Activated naive CD4-positive, alpha-beta T cell (primary cell): ENCODE data around the gene CPS1.

Source experiments
- DNase-seq, 4 experiments: peaks; one replicate each; lab custom pipeline; 2025; lab: John Stamatoyannopoulos, UW

CPS1 gene

DNA sequence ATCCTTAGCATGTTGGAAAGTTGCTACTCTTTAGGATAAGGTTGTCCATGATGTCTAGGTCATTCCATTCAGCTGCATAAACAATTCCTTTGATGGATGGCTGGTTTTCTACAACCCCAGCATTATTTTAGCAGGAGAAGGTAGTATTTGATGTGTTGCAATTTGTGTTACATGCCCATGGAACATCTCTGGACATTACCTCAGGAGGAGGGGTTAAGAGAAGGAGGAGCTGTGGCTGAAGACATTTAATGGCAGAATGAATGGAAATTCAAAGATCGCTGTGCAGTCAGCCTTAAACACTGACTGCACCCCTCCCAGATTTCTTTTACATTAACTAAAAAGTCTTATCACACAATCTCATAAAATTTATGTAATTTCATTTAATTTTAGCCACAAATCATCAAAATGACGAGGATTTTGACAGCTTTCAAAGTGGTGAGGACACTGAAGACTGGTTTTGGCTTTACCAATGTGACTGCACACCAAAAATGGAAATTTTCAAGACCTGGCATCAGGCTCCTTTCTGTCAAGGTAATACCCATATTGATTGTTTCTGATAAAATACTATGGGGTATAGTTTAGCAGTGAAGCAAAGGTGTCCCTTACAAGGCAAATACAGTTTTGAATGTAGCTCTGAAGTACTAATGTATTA, at the start of gene CPS1:
Gene CPS1, plus strand, starts transcription at position 271 of the 652 bp plus-strand sequence. Its CDS starts 135 bp downstream, at position 406.
- DNase-seq = no peak

DNA sequence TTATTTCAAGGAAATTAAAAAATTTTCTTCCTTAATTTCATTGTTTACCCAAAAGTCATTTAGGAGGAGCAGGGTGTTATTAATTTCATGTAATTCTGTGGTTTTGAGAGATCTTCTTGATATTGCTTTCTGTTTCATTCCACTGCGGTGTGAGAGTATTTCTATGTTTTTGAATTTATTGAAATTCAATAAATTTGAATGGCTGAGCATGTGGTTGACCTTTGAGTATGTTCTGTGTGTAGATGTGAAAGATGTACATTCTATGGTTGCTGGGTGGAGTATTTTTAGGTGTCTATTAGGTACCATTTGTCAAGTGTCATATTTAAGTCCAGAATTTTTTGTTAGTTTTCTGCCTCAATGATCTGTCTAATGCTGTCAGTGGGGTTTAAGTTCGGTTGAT, 40.5 kb upstream of the CPS1 start:
- no peak for DNase-seq

DNA sequence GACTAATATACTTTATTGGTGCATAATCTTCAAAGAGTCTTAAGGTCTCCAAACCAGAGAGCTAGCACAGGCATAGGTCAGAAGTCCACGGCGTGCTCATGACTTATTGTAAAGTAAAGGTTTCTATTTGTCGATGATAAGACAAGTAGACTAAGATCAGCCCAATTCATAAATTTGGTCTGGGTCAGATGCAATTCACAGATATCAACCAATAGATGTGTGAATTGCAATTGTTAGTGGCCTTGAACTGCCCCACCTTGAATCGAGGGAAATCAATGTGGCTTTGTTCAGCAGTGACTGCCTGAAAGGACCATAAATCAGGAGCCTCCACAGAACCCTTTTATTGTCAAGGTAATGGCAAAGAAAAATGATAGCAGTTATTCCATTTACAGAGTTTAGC, 39.1 kb upstream of the CPS1 start:
- DNase-seq = no peak

DNA sequence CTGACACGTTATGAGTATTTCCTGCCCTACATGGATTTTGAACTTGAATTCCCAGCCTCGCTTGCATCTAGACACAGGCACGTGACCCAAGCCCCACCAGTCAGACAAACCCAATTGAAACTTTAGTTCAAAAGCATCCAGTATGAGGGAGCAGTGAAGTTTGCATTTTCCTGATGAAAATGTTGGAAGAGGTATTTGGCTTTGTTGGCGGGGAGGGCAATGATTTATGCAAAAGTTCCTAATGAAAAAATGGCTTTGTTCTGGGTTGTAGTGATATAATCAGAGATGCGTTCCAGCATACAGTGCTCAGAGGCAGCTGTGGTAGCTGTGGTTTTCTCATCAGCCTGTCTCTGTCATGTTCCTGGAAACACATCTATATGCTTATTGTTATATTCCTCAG, 36.8 kb upstream of the CPS1 start:
- DNase-seq = no peak

DNA sequence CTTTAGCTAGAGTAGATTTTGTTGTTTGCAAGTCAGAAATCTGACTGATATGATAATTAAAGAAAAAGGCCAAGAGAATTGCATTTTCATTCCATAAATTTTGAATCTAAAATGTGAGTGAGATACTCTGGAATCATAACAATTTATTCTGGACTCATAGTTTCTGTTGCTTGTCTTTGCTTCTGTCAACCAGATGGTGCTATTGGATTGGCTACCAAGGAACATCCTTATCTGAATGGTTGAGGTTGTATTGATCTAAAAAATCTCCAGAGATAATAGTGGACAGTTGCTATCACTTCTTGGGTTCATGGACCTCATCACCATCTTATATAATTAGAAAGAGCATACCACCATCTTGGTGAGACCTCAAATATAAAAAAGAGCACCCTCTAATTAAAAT, 34.0 kb upstream of the CPS1 start:
- no peak for DNase-seq

DNA sequence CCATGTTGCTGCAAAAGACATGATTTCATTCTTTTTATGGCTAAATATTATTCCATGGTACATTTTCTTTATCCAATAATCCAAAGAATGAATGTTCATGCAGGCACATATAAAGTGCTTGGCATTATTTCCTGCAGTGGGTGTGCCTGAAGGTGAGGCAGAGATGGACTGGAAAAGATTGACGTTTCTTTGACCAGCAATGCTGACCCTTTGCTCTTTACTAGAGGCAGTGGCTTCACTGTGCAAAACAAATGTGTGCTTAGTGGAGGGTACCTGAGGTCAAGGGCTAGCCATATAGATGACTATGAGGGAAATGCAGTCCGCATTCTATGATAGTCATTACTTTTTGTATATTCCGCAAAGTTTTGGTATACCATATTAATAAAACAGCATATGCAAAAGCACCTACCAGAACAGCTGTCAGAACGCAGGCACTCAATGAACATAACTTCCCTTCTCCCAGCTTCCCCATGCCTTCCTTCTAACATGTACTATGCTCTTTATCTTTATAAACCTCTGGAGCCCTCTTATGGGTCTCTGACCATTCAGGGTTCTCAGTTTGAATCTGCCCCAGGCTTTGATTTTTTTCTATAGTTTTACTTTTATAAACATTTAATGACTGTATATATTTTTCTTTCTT, 32.6 kb upstream of the CPS1 start:
- DNase-seq = no peak

DNA sequence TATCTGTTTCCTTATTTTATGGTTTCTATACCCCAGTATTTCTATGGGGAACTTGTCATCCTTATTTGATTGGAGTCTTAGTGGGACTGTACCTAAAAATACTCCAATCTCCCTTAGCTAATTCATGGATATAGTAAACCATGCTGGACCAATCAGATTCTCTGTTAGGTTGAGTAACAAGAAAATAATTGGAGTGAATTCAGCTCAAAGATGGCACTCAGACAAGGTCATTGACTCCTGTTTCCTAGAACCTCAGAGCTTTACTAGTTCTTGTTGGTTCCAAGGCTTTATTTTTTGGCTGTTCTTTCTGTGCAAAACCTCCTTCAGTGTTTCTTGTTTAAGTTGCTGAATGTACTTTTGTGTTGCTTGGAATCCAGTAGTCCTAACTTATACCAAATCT, 31.9 kb upstream of the CPS1 start:
- DNase-seq = no peak

DNA sequence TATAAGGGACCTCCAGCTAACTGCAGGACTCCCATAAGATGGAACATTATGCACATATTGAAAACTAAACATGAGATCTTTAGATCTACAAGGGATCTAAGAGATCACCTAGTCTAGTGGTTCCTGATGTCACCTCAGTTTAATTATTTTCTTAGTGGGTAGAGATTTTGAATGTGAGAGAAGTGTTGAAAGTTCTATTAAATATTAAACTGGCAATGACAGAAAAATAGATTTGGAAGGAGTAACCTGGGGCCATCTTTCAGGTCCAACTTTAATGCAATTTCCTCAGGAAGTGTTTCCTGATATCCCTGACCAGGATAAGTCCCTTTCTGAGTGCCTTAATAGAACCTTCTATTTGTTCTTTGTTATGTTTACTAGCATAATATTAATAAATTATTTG, 29.1 kb upstream of the CPS1 start:
- DNase-seq = no peak

DNA sequence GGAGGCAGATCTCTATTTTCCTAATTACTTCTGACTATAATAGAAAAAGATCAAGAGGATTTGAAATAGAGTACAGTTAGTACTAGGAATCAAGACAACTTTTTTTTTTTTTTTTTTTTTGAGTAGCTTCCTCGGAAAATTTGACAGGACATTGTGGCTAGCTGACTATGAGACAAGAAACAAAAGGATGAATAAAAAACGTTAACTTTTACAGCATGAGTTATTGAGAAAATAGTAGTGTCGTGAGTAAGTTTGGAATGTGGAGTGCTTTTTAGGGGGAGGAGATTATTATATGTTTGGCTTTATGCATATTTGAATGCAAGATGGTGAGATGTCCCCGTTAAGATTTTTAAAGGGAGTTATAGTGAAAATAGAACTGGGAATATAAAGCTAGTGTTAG, 27.7 kb upstream of the CPS1 start:
- no peak for DNase-seq

DNA sequence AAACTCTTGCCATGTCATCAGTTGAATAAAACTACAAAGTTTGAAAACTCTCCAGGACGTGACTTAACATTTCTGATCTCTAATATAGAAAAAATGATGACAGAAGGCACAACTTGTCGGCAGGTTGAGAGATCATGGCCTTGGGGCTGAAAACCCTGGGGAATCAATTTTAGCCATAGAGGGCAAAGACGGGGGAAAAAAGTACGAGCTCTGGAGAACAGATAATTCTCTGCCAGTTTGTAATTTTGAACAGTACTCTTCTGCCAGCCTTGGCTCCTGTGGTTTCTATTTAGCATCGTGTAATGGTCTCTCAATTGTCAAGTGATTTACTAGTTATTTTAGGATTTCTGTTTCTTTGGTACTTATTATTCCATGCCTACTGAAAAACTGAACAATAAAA, 25.3 kb upstream of the CPS1 start:
- no peak for DNase-seq

DNA sequence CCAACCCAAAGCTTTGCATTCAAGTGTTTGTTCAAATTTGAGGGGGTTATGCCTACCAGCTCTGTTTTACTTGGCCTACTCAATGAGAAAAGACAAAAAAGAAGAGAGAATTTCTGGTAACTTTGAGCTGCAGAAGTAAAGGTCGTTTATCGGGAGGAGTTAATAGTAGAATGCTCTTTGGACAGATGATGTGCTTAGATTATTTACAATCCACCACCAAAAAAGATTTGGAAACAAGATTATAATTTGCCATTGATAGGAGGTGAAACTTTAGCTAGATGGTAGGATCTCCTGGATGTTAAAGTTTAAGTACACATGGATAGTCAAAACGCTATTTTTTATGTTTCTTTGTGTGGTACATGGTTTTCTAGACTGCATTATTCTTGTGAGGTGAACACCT, 24.9 kb upstream of the CPS1 start:
- DNase-seq = no peak

DNA sequence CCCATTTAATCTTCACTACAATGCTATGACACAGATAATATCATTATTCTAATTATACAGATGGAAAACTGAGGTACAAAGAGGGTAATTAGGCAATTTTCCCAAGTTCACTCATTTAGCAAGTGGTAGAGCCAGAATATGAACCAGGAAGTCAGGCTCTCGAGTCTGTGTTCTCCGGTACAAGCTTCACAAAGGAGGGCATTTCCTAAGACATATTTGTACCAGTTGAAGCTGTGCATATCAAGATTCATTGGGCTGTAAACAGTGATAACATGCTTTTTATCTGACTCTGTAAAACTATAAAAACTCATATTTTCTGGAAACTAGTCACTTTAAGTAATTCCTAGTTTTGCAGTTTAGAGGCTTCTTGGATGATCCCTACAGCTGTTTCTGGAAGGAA, 23.0 kb upstream of the CPS1 start:
- no peak for DNase-seq

DNA sequence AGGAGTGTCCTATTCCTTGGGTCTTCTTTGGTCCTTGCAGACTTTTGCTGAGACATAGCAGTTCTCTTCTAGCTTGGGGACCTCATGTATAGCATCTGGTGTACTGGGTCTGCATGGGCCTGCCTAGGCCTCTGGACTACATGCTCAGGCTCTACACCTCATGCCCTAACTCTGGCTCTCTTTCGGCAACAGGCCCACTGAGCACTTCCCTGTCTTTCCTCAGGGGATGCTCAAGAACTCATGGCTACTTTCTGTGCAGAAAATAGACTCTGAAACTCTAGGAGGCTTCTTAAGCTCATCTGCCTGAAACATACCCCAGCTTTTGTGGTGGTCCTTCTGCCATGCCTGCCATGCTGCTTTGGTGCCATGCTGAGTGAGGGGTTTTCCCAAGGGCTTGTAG, 21.5 kb upstream of the CPS1 start:
- DNase-seq = no peak

DNA sequence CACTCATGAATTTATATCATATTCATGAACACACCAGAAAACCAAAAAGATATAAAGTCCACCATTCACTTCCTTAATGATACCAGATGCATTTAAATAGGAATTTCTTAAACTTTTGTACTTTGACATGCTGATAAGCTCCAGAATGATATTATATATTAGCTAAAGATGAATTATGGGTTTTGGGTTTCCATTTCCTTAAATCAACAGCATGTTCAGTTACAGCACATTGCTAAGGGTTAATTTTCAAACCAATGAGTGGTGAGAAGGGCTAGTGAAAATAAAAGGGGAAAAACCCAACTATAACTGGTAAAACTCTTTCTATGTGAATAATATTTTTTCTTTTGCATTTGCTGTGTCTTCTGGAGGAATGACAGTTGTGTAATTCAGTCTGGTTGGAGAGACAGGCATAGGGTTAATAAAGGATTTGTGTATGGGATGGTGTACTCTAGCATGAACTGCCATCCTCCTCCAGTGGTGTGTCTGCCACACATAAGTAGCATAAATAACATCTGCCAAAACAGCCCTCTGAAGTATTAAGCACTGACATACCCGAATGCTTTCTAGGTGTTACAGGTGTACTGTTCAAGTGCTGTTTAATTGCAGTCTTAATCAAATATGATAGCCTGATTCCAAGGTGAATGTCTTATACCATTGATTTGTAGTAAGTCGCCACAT, 19.3 kb upstream of the CPS1 start:
- no peak for DNase-seq

DNA sequence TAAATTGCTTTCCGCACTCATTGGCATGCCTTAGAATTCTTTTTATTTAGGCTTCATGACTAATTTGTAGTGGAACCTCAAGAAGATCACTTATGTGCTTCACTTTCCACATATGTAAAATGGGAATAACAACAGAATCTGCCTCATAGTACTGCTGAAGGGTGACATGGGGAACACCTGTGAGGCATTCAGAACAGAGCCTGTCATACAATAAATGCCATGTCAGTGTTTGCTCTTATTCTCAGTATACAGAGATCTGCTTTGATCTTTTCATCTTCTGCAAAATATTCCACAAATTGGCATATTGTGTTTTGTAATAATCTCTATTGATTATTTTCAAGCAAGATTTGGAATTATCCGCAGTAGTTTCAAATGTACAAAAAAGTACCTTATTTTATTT, 17.4 kb upstream of the CPS1 start:
- no peak for DNase-seq

DNA sequence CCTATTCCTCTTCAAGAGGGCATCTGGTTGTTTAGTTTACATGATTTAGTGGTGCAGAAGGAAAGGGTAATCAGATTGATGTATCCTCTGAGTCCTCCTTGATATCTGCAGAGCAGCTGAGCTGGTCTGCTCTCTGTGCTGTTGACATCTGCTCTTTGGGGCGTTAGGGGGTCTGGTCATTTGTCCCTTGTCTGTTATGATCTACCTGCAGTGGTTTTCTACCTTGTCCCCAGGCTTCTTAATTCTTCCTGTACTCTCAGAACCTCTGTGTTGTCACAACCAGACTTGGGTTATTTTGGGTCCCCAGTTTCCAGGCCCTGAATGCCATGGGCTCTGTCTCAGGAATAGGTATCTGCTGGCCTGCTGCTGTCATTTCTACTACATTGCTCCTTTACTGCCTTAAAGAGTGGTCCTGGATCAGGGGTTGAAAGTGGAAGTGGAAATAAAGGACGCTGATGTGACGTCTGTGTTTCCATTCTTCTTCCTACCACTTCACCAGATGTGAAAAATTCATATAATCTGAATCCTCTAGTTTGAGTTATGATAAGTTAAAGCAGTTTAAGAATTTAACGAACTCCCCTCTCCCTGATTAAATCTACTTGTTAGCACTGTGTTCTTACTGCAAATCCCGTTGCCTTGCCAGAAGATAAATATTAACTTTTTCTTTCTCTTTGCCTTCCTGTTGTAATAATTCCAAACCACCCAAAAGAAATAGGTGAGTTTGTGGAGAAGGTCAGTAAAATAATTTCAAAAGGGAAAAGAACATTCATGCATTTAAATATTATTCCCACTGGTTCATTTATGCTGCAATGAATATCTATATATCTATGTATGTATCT, 16.6 kb upstream of the CPS1 start:
- no peak for DNase-seq

DNA sequence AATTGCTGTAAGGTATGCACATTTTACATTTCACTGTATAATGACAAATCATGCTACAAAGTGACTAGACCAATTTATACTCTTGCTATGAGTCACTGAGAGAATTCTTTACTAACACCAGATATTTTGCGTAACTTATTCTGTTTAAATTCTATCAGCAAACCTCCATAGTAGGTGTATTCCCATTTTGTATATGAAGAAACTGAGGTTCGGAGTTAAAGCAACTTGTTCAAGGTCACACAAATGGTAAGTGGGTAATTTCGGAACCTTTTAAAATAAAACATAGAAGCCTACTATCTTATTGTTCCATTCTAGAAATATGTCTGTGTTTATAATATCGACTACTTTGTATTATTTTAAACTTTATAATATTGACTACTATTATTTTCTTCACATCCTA, 15.9 kb upstream of the CPS1 start:
- no peak for DNase-seq

DNA sequence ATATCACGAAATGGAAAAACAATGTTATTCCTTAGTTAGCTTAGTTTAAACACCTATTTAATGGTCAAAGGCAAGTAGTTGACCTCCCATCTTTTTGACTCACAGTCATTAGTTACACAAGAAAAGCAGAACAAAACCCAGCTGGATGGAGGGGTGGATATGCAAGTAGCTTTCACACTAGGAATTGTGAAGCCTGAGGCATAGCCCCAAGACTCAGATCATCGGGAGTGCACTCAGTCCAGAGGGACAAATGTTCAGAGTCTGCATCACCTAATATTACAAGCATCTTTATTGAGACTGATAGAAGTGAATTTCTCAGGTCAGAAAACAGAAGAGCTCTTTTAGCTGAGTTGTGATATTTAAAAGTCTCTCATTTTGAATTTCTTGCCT, 15.5 kb upstream of the CPS1 start:
- no peak for DNase-seq

DNA sequence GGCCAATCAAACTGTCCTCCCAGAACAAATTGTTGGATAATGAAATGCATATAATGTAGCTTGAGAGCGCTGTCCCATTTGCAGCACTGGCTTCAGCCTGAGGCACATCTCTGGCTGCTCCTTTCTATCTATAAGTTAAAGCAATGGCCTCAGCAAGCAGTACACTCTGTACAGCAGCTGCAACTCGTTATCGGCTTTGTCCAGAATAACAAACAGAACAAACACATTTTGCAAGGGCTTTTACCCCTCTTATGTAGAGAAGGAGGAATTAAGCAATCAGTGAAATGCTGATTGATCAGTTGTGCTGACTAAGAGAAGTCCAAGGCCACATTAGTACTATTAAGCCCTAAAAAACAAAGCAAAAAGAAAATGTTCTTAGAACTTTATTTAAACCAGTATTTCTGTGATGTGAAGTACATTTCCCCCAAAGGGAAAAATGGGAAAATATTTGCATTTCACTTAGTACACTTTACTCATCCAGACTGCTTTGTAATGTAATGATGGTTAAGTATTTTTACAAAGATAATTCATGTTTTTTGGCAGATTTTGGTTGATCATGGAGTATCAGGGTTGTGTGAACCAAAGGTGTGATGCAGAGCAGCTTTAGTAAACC, 15.0 kb upstream of the CPS1 start:
- no peak for DNase-seq

DNA sequence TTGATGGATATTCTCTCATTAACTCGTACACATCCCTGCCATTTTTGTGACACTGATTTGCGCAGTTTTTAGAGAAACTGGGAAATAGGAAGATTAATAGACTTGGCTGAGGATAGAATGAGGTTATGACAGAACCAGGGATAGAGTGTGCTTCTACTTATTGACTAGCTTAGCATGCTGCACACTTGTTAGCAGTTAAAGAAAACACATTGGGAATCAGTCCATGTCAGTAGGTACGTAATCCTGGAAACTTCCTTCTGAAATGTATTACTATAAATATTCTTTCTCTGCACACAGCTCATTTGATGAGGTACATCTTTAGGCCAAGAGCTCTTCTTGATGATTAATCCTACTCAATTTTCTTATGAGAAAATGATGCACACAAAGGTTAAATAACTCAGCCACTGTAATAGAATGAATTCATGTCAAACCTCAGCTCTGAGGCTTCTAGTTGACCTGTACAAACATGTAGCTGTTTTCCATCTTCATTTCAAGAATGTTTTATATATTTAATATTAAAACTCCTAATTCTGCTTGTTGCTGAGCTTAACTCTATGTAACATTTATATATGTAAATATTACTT, 12.3 kb upstream of the CPS1 start:
- DNase-seq = no peak

DNA sequence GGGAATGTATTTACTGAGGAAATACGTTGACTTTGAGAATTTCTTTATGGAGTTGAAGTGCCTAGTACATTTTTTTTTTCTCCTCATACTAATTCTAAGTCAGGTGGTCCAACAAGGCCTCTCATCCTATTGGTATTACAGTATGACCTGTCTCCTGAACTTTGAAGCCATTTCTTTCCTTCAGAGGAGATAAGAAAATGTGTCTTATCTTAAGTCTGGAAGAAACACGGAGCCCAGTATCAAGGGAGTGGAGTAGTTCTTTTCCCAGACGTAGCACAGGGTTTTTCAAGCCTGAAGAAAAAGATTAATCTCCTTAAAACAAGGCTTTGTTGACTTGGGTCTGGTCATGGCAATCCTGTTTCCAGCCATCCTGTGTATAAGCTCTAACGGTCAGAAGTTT, 11.6 kb upstream of the CPS1 start:
- no peak for DNase-seq
